Neural cell (in vitro differentiated cells): ENCODE data around the gene SLAMF1.

Experiments used
- EP300 ChIP-seq: fragments of 450-650 bp; conservative IDR thresholded peaks from 2 replicates; pipeline ENCODE4 v1.6.1; 2014; ENCODE audit warnings: antibody characterized with exemption, mild to moderate bottlenecking, moderate library complexity; ENCODE audit not compliant: poor library complexity, severe bottlenecking
- TF ChIP-seq, protein P1 (sequence below): fragments of 450-650 bp; IDR thresholded peaks from 2 replicates; pipeline ENCODE4 v1.5.1; 2014; ENCODE audit warnings: antibody characterized with exemption, mild to moderate bottlenecking, moderate library complexity; ENCODE audit not compliant: poor library complexity, severe bottlenecking

DNA sequence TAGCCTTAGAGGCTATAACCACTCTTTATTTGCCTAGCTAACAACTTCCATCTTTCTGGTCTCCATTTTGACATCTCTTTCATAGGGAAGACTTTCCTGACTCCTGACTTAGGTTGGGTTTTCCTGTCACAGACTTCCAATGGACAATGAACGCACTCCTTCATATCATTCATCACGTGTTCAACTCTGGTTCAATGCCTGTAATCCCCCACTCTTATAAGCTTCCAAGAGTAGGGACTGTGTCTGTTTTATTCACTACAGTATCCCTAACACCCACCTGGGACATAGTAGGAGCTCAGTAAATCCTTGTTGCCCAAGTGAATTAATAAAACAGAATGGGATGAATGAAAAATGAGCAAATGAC lies 4.6 kb downstream of the SLAMF1 start:
- no peak for TF ChIP-seq EP300
- TF ChIP-seq, protein P1, sequence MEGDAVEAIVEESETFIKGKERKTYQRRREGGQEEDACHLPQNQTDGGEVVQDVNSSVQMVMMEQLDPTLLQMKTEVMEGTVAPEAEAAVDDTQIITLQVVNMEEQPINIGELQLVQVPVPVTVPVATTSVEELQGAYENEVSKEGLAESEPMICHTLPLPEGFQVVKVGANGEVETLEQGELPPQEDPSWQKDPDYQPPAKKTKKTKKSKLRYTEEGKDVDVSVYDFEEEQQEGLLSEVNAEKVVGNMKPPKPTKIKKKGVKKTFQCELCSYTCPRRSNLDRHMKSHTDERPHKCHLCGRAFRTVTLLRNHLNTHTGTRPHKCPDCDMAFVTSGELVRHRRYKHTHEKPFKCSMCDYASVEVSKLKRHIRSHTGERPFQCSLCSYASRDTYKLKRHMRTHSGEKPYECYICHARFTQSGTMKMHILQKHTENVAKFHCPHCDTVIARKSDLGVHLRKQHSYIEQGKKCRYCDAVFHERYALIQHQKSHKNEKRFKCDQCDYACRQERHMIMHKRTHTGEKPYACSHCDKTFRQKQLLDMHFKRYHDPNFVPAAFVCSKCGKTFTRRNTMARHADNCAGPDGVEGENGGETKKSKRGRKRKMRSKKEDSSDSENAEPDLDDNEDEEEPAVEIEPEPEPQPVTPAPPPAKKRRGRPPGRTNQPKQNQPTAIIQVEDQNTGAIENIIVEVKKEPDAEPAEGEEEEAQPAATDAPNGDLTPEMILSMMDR = no peak
